Esophagus muscularis mucosa (tissue), 4 donors: ENCODE data around the gene PRKN.

Experiments used
- EP300 ChIP-seq: sonication (generic); formaldehyde crosslinking; IDR thresholded peaks from one replicate; pipeline ENCODE4 v1.6.1; 2017; ENCODE audit warnings: antibody characterized with exemption
- POLR2A ChIP-seq: fragments of 450-650 bp; IDR thresholded peaks from one replicate; pipeline ENCODE4 v1.6.1; 2017; ENCODE audit warnings: antibody characterized with exemption, moderate library complexity, mild to moderate bottlenecking, low read depth
- POLR2AphosphoS5 ChIP-seq, 2 donors: sonication (generic); formaldehyde crosslinking; IDR thresholded peaks; one replicate each; pipeline ENCODE4 v1.6.1; 2017; ENCODE audit warnings: antibody characterized with exemption in 2 of 2
- TF ChIP-seq, protein P1 (sequence below), 3 experiments: fragments of 200-600 bp in 2 of 3; fragments of 450-650 bp in 1 of 3; sonication (generic) in 2 of 3; IDR thresholded peaks; one replicate each; pipeline ENCODE4 v1.5.1; 2017 to 2019; ENCODE audit warnings: antibody characterized with exemption in 3 of 3, mild to moderate bottlenecking in 2 of 3, moderate library complexity in 1 of 3

DNA sequence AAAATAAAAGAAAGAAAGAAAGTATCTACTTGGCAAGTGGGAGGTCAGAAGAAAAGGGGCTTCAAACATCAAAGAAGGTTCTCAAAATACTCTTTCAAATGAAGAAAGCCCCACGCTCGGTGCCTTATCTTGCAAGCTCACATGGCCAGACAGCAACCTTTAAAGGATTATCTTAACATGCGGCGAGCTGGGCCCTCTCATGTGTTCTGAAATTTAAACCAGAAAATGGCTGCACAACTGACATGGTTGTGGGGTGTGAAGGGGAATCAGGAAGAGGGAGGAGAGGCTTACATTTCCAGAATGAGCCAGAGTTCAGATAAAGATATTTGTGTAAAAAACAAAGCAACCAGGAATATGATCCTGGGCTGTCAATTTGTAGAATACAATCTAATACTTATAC is 363.1 kb downstream of the PRKN start:
- TF ChIP-seq, protein P1, sequence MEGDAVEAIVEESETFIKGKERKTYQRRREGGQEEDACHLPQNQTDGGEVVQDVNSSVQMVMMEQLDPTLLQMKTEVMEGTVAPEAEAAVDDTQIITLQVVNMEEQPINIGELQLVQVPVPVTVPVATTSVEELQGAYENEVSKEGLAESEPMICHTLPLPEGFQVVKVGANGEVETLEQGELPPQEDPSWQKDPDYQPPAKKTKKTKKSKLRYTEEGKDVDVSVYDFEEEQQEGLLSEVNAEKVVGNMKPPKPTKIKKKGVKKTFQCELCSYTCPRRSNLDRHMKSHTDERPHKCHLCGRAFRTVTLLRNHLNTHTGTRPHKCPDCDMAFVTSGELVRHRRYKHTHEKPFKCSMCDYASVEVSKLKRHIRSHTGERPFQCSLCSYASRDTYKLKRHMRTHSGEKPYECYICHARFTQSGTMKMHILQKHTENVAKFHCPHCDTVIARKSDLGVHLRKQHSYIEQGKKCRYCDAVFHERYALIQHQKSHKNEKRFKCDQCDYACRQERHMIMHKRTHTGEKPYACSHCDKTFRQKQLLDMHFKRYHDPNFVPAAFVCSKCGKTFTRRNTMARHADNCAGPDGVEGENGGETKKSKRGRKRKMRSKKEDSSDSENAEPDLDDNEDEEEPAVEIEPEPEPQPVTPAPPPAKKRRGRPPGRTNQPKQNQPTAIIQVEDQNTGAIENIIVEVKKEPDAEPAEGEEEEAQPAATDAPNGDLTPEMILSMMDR (IDR thresholded peaks at IDR 0.05), result no peak
- TF ChIP-seq POLR2A (no peak), EP300 (no peak), POLR2AphosphoS5 (IDR thresholded peaks at IDR 0.05) (no peak)
